Measurements from ENCODE around the gene SLC9C2.
"Not testable (repeated sequence)": the region's sequence is repeated elsewhere in the genome, so short reads cannot be mapped to it uniquely, and the experiment has no call there.

SLC9C2 gene

DNA sequence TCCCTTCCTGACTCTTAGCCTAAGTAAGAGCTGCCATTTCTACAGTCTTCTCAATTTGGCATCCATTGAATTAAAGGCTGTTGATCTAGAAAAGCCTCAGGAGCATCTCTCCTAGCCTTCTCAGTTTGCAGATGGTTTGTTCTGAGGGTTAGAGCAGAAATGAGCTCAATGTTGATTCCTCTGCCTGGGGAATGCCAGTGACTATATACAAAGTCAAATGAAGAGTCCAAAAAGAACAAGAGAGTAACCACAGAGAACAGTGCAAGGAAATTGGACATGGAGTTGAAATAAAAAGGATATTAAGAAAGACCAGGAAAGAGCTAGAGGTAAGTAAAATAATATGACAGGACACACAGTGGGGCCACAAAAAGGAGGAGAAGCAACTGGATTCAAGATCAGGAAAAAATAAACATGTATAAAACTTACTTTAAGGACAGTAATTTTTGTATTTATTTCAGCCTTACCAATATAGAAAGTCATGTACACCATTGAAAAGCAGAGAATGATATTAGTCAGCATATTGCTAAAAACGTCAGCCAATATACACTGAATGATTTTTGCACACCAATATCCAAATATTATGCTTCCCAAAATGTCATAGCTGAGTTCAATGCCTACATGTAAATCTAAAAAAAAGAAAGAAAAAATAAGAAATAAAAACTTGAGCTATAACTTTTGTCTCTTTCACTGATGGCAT lies 21.3 kb downstream of the SLC9C2 start:
- no peak for DNase-seq

DNA sequence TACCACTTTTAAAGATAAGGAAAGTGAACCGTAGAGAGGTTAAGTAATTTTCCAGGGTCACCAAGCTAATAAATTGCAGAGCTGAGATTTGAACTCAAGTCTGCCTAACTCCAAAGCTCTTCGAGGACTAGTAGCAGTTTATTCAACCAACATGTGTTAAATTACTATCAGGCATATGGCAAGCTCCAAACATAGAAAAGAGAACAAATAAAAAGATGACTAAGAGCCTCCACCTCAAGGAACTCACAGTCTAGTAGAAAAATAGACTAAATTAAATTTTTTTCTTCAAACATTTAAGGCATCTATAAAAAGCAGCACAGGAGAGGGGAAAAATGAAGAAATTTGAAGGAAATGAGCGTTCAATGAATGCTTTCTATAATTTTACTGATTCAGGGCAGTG lies 22.2 kb downstream of the SLC9C2 start:
- DNase-seq: no peak

DNA sequence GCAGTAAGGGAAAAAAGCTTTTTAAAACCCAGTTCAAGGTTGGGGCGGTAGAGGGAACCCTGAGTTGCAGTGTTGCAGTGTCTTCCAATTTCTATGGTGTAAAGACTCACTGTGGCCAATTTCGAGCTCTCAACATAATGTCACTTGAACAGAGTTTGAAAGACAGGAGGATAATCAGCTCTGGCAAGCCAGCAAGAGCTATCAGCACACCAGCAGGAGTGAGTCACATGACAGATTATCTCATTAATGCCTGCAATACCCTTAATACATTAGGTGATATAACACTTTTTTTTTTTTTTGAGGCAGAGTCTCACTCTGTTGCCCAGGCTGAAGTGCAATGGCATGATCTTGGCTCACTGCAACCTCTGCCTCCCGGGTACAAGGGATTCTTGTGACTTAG lies 22.8 kb downstream of the SLC9C2 start:
- no peak for DNase-seq

DNA sequence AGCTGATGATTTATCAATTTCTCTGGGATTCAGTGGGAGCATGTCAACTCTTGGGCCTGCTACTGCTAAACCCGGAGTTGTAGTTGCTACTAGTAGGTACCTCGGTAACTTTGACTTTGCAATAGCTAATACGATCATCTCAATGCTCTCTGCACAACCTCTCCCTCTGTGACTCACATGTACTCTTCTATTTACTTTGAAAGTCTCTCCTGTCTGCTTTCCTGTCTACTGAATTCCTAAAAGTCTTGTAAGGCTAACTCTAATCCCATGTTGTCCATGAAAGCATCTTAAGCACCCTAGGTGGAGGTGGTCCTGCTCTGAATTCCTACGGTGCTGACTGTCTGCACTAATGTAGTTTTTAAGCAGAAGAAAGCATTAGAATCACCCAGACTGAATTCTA lies 29.3 kb downstream of the SLC9C2 start:
- no peak for DNase-seq

DNA sequence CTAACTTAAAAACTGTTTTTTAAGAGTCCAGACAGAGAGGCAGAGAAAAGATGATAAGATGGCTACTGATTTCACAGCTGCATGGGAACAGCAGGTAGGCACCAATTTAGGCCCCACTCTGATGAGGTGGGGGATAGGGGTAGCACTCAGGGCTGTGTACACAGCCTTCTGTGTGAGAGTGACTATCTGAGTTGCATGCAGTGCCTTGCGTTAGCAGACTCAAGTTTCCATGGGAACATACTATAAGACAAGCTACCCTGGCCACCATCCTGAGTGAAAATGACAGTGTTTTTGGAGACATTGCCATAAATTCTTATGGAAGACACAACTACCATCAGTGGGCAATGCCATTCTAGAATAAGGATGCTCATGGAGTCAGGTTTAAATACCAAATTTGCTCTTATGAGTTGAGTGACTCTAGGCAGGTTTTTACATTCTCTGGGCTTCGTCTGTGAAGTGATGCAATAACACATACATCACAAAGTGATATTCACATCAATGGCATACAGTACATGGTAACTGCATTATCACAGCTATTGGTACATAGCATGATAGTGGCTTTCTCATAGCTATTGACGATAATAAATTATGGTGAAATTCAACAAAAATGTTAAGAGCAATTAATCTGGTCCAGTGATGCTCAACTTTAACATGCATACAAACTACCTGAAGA lies 30.5 kb downstream of the SLC9C2 start:
- DNase-seq: no peak

DNA sequence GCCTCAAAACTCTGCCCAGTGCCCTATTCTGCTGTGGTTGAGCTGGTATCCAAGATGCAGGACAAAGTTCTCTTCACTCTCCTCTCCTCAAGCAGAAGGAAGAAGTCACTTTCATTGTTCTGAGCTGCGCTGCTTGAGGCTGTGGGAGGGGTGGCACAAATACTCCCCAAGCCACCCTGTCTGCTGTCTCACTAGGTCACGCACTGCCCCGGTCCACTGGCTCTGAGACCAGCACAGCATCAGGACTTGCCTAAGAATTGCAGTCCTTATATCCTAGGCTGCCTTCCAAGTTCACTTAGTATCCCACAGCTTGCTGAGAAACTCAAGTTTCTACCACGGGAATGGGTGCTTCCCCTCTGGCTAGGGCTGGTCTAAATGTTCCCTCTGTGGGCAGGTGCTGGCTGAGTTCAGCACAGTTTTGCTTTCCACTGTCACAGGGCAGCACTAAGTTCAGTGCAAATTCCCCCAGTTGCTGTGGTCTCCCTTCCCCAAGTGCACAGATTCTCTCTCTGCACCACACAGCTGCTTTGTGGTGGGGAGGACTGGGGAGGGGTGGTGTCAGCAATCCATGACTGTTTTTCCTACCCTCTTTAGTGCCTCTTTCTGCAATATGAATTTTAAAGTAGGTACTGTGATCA lies 32.4 kb downstream of the SLC9C2 start:
- no peak for DNase-seq

DNA sequence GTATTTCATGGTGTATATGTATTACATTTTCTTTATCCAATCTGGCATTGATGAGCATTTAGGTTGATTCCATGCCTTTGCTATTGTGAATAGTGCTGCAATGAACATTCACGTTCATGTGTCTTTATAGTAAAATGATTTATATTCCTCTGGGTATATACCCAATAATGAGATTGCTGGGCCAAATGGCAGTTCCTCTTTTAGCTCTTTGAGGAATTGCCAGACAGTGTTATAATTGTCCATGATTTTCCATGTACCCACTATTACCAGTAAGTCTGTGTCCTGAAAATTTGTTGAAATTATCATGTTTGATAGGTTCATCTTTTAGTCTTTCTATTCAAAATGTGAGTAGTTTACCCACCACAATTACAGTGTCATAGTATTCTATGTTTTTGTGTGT lies 34.4 kb downstream of the SLC9C2 start:
- DNase-seq: no peak

DNA sequence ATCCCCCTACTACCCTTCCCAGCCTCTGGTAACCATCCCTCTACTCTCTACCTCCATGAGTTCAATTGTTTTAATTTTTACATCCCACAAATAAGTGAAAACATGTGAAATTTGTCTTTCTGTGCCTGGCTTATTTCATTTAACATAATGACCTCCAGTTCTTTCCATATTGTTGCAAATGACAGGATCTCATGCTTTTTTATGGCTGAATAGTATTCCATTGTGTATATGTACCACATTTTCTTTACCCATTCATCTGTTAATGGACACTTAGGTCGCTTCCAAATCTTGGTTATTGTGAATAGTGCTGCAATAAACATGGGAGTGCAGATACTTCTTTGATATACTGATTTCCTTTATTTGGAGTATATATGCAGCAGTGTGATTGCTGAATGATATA lies 39.0 kb downstream of the SLC9C2 start:
- not testable (repeated sequence) for DNase-seq

DNA sequence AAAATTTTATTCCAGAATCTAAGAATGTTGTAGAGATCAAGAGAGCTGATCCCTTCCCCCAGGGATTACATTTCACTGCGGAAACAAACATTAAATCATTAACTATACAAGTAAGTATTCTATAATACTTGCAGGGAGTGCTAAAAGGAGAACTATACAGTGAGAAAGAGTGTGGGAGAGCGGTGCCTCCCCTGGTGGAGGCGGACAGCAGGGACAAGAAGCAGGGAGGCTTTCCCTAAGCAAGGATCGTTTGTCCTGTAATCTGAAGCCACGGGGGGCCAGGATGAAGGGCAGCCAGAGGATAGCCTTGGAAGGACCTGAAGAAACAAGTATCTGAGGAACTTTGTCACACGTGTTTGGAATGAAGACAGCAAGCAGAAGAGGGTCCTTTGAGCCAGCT lies 40.1 kb downstream of the SLC9C2 start:
- DNase-seq: no peak

DNA sequence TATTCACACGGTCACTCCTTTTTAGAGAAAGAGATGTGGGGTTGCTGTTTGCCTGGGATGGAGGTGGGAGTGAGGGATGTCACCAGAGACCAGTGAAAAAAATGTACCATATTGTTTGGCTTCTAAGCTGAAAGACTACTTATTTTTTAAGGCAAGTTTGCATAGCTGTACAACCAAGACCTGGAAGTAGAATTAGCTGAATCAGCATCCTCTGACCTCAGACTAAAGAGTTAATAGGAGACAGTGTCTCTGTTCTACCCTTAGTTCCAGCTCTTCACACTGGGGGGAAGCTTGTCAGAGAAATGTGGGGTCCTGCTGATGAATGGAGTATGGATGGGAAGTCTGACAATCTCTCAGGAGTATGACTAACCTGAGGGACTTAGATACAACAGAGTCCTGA lies 41.6 kb downstream of the SLC9C2 start:
- DNase-seq: no peak

DNA sequence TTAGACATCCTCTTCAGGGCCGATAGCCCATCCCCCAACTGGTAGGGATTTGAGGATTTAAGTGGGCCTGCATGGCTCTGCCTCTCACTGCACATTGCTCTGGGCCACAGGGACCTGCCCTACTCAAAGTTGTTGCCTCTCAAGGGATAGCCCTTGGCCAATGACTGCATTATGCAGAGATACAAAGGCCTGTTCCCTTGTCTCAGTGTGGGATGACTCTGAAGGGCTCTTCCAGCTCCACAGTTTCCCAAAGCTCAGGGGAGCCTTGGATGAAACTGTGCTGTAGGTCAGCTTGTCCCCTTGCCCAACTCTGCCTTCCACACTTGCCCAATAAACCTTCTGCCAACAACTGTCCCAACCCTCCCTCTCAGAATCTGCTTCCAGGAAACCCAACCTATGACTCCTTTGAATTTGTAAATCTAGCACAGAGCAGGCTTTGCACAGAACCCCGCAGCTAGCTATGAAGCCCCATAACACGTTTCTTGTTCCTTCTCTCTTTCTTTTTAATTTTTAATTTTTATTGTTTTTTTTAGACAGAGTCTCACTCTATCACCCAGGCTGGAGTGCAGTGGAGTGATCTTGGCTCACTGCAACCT lies 42.5 kb downstream of the SLC9C2 start:
- no peak for DNase-seq

DNA sequence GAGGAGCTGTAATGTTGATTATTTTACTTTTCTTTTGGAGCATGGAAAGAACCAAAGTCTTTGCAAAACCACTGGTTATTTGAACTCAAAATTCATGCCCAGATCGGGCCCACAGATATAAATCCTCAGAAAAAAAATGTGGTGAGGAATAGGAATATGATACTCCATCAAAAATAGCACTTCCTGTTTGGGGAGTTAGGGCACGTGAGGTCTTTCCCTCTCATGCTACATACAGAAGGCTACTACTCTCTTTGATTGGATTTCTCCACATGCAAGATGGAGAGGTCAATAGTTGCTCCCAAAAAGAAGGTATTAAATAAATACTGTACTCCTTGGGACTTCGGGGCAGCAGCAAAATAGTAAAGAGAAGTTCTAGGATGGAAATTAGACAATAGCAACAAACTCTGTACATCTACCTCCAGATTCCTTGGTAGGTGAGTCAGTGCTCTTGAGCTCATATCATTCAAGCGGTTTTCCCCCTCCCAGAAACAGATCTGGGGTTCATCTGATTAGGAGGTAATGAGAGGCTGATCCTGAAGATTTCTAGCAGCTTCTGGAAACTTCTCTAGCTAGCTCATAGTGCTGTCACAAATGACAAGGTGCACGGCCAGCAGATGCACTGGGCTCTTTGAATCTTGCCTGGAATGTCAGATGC lies 47.1 kb downstream of the SLC9C2 start:
- no peak for DNase-seq

DNA sequence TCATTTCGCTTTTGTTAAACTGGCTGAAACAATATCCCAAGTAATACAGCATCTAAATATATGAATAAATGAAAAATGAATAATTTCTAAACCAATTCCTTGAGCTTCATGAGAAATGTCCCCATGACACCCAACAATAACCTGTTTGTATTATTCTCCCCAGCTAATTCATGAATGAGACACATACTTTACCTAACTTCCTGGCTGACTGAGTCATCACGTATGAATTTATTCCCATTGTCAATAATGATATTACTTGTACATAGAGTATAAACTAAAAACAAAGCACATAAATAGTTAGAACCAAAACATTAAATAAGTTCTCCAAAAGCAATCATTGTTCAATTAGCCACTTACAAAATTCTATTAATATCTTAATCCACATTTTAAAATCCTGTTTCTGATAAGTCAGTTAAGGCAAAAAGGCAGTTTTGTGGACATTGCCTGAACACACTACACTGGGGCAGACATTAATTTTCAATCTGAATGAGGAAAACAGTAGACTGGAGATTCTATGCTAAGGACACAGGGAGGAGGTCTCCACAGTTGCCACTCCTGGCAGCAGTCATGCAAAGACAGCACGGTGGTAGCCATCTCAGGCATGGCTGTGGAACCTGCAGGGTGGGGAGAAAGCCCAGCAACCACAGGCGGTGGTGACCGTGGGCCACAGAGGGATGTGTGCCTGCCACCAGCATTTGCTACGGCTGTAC lies 48.2 kb downstream of the SLC9C2 start:
- DNase-seq: no peak

DNA sequence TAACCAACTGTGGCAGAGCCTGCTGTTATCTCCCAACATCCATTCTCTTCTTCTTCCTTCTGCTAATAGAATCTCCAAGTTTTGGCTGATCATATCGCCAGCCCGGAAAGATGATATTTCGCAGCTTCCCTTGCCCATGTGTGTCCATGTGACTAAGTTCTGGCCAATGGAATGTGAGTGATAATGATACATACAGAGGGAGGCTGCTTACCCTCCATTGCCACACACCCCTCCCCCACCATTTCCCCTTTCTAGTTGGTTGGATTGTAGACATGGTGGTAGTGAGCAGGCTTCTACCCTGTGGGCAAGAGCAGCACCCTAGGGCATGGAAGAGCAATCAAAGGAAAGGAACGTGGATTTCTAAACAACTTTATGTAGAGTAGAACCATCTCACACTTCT lies 48.8 kb downstream of the SLC9C2 start:
- DNase-seq: no peak

DNA sequence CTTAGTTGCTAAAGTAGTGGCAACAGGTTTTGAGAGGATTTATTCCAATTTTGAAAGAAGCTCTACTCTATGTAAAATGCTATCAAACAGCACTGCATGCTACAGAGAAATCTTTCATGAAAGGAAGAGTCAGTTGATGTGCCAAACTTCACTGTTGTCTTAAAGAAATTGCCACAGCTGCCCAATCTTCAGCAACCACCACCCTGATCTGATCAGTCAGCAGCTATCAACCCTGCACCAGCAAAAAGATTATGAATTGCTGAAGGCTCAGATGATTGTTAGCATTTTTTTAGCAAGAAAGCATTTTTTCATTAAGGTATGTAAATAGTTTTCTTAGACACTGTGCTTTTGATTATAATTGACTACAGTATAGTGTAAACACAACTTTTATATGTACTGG lies 49.6 kb downstream of the SLC9C2 start:
- DNase-seq: no peak

DNA sequence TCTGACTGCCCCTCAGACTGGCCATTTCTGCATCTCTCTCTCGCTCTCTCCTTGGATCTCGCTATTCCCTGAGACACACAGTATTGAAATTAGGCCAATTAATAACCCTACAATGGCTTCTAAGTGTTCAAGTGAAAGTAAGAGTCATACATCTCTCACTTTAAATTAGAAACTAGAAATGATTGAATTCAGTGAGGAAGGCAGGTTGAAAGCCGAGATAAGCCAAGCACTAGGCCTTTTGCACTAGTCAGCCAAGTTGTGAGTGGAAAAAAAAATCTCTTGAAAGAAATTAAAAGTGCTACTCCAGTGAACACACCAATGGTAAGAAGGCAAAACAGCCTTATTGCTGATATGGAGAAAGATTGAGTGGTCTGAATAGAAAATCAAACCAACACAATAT lies 51.2 kb downstream of the SLC9C2 start:
- DNase-seq: no peak

DNA sequence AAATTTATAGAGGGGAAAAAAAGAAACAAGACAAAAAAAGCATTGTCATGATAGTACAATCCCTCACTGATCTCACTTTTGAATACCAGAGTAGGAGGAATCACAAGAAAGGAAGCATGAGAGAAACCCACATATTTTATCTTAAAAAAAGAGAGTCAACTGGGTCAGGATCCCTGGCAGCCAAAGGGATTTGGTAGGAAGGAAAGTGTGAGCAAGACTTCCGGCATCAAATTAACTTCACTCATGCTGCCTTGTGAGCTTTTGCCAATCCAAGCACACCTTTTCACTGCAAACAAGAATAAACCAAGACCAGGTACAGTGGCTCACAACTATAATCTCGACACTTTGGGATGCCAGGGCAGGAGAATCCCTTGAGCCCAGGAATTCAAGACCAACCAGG lies 53.1 kb downstream of the SLC9C2 start:
- no peak for DNase-seq

DNA sequence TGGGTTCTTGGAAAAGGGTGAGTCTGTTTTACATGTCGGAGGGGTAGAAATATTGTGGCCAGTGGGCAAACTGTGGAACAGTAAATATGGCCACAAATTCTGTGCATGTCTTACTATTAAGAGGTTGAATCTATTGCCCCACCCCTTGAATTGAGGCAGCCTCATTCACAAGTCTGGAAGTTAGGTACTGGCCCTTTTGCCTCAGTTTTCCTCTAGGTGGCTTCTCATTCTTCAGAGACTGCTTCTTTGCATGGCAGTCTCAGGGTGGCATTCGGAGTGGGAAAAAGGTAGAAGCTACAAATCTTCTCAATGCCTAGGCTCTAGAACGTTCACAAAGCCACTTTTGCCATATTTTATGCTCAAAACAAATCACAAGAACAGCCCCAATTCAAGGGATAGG lies 57.2 kb downstream of the SLC9C2 start:
- no peak for DNase-seq

DNA sequence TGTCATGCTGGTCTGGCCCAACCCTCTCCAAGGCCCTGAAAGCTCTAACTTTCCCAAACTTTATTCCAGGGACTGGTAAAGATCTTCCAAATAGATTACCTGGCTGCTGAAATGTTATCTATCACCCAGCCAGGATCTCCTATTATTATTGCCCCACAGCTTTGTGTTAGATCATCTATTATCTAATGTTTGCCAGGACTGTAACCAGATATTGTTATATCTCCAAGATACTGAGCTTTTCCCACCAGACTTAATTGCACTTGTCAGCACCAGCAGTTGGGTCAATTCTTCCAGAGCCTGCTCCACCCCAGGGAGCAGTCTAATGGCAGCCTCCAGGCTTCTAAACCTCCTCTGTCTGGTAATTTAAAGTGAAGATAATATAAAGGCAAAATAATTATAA lies 66.6 kb downstream of the SLC9C2 start:
- no peak for DNase-seq

DNA sequence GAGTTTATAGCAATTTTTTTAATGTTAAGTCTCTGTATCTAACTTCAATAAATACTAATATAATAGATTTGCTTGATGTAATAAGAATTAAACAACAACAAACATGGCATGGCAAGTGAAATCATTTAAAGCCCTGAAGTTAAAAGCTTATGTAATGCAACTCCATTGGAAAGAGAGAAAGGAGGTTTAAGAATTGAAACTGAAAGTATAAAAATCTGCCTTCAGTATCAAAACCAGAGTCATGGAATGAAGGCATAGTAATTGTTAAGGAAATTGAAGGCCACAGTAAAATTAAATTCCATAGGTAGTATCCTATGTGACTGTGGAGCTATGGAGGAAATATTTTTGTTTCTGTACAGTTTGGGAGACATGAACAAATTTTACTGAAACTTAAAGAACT lies 70.6 kb downstream of the SLC9C2 start:
- DNase-seq: no peak

DNA sequence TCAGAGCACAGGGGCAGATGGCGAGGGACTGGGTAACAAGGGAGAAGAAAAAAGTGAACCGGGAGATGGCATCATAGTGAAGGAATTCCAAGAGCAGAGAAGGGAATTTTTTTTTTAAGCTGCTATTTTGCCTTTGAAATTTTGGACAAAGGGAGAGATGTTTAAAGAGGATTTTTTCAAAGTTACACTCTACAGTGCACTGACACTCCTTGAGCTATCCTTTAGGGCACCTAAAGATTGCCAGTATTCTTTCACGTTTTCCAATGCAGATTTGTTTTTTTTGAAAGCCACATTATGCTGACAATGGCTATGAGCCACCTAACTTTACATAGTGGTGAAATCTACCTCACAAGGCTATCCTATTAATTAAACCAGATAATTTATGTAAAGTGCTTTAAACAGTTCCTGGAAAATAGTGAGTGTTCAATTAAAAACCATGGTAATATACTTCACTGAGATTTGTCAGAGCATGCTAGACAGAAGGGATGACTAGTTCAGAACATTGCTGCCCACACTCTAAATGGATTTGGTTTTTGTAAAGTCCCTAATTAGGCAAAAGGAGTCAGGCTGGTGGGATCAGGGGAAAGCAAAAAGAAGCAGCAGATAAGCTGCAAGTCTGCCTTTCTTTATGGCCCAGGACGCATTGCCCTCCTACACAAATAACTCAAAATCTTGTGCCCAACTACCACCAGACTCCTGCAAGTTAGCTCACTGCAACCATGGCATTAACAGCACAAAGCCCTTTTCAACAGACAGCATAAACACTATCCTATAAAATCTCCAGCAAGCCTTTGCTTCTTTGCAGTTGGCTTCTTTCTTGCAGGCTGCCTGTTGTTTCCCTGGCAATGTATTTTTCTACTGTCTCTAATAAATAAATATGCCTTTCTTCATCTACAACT lies 71.8 kb downstream of the SLC9C2 start:
- no peak for DNase-seq

DNA sequence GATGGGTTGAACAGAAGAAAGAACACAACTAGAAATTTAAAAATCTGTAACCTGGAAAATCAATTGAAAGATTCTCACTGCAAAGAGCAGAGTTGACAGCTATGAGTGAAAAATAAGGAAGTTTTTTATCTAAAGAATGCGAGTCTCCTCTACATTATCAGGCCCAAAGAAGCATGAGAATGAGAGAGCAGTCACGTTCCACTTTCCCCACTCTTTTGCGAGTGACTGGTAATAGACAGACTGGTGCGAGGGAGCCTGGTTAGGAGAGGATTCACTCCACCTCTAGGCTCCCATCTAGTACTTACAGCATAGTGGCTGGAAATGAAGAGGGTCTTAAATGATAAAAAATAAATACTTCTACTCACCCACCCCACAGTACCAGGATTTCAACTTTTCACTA lies 73.8 kb downstream of the SLC9C2 start:
- DNase-seq: no peak

All from DMS 273 treated with DMSO at 0.1 percent for 48 hours (cell line).